GM10248 (cell line): ENCODE data around the gene ST6GALNAC3.
A peak's percentile ranks its signal among the peaks of the same experiment; 100 is the strongest.

Source experiments
- CTCF ChIA-PET: fragments of 300-600 bp; sonication (Branson Sonifier 250); formaldehyde crosslinking; extraction: SDS; loops from one replicate; lab custom pipeline; 2021; ENCODE audit warnings: antibody characterized with exemption; lab: Yijun Ruan, JAX
- POLR2A ChIA-PET: fragments of 350-650 bp; sonication (Branson Sonifier 250); formaldehyde crosslinking; extraction: SDS; loops from one replicate; lab custom pipeline; 2020; ENCODE audit warnings: antibody characterized with exemption; lab: Yijun Ruan, JAX
- DNase-seq: peaks from one replicate; pipeline ENCODE4 v3.0.0; 2012; ENCODE audit errors: extremely low spot score
- TF ChIP-seq, protein P1 (sequence below): IDR thresholded peaks from 2 replicates; pipeline ENCODE4 v1.5.1; 2012; ENCODE audit warnings: mild to moderate bottlenecking, low read depth; ENCODE audit errors: extremely low read depth, missing control alignments, control extremely low read depth

Gene ST6GALNAC3

DNA sequence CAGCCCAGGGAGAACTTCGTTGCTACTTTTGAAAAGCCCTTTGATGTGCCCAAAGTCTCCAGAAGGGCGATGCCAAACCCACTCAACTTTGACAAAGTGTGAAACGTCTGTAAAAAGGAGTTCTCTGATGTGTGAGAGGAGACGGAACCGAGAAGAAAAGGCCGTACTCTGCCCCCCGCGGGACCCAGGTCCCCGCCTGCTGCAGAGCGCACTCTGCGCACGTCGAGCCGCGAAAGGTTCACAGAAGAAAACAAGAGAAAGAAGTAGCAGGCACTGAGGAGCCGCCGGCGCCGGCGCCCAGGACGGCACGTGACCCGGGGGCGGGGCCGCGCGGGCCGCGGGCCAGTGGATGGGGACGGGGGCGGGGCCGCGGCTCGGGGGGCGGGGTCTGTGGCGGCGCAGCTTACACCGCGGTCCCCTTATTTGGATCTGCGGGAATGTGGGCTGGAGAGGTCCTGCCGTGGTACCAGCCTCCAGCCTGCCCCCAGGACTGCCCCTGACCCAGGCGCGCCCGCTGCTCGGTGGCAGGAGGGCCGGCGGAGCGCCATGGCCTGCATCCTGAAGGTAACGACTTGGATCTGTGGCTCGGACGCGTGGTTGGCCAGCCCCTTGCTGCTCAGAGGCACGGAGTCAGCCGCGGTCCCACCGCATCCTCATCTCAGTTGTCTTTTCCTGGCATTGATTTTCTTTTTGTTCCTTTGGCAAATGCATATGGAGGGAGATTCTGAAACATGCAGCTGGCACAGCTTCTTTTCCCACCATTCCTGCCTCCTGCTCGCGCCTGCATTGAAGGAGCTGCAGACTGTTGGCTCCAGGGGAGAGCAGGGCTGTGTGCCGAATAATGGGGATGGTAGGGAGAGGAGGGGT, at the start of gene ST6GALNAC3:
Gene ST6GALNAC3 (plus strand): TSS at position 426 of the 867 bp plus-strand sequence.
- POLR2A ChIA-PET = no interaction called here
- TF ChIP-seq, protein P1, sequence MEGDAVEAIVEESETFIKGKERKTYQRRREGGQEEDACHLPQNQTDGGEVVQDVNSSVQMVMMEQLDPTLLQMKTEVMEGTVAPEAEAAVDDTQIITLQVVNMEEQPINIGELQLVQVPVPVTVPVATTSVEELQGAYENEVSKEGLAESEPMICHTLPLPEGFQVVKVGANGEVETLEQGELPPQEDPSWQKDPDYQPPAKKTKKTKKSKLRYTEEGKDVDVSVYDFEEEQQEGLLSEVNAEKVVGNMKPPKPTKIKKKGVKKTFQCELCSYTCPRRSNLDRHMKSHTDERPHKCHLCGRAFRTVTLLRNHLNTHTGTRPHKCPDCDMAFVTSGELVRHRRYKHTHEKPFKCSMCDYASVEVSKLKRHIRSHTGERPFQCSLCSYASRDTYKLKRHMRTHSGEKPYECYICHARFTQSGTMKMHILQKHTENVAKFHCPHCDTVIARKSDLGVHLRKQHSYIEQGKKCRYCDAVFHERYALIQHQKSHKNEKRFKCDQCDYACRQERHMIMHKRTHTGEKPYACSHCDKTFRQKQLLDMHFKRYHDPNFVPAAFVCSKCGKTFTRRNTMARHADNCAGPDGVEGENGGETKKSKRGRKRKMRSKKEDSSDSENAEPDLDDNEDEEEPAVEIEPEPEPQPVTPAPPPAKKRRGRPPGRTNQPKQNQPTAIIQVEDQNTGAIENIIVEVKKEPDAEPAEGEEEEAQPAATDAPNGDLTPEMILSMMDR = no peak
- CTCF ChIA-PET = no interaction called here
- DNase-seq = peak; percentile 80

DNA sequence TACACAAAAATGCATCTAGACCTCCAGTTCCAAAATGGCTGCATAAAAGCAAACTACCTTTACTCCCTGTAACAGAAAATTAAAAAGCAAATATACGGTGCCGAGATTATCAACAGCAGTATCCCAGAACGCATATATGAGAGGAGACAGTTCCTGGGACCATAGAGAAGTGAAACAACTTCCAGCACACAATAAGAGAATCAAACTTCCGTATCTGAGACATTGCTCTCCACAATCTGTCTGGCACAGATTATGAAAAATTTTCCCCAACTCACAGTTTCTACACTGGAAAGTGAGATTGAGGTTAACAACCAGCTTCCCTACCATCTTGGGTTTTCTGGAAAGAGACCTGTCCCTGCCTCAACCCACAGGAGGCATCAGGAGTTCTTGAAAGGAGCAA, 47.2 kb upstream of the ST6GALNAC3 start:
- DNase-seq = no peak
- ChIA-PET POLR2A (no interaction called here), CTCF (no interaction called here)
- TF ChIP-seq, protein P1 = no peak

DNA sequence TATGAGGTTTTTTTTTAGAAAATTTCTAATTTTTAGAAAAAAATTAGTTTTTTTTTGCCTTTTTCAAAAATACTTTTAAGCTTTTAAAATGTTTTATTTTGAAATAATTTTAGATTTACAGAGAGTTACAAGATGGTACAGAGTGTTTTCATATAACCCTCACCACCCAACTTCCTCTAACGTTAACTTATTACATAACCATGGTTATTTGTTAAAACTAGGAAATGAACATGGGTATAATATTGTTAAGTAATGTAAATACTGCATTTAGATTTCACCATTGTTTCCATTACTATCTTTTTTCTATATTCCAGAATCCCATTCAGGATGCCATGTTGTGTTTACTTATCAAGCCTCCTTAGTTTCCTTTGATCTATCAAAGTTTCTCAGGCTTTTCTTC, 45.2 kb upstream of the ST6GALNAC3 start:
- ChIA-PET CTCF (no interaction called here), POLR2A (no interaction called here)
- TF ChIP-seq, protein P1 = no peak
- no peak for DNase-seq

DNA sequence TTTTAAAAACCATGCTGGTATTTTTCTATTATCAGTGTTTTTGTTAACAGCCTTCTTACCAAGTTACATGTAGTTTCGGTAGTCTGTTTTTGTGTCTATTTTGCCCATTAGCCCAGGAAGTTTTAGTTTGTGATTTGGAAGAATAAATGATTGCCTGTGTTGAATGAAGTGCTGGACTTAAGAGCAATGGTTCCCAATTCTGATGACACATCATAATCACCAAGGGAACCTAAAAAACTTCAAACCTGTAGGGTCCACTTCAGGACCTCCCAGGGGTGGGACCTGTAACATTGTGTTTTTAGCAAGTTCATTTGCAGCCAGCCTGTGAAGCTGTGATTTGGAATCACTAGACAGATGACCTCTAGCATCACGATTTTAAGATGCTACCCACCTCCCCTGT, 43.0 kb upstream of the ST6GALNAC3 start:
- no peak for DNase-seq
- POLR2A ChIA-PET = no interaction called here
- TF ChIP-seq, protein P1 = no peak
- CTCF ChIA-PET = no interaction called here

DNA sequence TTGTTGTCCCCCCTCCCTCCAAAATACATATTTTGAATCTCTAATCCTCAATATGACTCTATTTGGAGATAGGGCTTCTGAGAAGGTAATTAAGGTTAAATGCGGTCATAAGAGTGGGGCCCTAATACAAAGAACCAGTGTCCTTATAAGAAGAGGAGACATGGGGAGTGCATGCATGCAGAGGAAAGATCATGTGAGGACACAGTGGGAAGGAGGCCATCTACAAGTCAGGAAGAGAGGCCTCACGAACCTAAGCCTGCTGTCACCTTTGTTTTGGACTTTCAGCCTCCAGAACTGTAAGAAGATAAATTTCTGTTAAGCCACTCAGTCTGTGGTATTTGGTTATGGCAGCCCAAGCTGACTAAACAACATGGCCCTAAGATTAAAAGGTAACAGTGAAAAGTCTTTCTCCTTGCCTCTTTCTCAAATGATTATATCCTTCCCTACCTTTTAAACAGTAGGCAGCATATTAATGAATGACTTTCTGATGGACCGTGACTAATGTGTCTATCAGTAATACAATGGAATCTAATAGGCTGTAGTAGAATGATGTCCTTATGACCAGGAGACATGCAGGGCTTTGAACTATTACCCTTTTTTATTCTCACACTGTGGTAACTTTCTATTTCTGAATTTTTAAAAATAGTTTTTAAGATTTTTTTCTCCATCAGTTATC, 40.6 kb upstream of the ST6GALNAC3 start:
- ChIA-PET CTCF (no interaction called here), POLR2A (no interaction called here)

DNA sequence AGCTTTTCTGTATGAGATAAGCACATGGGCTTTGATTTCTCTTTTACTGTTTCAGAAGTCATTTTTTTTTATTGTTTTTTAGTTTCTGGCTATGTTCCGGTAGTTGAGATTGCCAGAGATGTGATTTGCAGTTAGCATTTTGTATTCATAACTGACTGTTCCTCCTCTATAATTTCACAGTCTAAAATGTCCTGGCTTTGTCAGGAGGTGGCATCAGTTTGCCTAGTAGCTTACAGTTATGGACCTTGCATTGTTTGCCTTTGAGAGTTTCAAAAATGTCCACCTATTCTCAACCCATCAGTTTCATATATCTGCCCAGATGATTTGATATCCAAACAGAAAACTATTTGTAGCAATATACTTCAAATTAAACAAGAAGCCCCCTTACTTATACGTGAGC, 39.5 kb upstream of the ST6GALNAC3 start:
- TF ChIP-seq, protein P1 = no peak
- ChIA-PET CTCF (no interaction called here), POLR2A (no interaction called here)
- DNase-seq = no peak

More for the DNA sequence above, 40.6 kb upstream of the ST6GALNAC3 start:
- TF ChIP-seq, protein P1 = no peak
- no peak for DNase-seq
